ENCODE data around the gene HSF4.

DNA sequence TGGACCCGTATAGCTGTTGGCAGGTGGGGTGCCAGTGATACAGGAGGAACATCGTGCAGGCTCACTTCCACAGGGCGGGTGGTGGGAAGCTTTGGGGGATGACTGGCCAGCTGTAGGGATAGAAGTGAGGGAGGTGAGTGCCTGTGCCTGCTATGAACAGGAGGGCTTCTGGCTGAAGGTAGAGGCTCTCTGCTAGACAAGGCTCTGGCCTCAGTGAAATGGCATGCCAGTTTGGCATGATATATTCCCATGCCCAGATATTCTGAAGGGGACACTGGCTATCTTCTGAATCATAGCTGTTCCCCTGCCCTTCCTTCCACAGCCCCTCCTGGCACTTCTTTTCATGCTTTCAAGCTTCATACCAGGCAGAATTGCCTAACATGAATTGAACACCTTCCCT, 35.7 kb upstream of the HSF4 start:
- TF ChIP-seq, protein P1, sequence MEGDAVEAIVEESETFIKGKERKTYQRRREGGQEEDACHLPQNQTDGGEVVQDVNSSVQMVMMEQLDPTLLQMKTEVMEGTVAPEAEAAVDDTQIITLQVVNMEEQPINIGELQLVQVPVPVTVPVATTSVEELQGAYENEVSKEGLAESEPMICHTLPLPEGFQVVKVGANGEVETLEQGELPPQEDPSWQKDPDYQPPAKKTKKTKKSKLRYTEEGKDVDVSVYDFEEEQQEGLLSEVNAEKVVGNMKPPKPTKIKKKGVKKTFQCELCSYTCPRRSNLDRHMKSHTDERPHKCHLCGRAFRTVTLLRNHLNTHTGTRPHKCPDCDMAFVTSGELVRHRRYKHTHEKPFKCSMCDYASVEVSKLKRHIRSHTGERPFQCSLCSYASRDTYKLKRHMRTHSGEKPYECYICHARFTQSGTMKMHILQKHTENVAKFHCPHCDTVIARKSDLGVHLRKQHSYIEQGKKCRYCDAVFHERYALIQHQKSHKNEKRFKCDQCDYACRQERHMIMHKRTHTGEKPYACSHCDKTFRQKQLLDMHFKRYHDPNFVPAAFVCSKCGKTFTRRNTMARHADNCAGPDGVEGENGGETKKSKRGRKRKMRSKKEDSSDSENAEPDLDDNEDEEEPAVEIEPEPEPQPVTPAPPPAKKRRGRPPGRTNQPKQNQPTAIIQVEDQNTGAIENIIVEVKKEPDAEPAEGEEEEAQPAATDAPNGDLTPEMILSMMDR (IDR thresholded peaks at IDR 0.05; ENCODE audit: low read depth, low read length, poor library complexity, severe bottlenecking): no peak
- no peak for TF ChIP-seq EZH2phosphoT487 (IDR thresholded peaks at IDR 0.05; ENCODE audit: borderline replicate concordance, low read length)

Measured in DOHH2 (cell line).